GM21737 (cell line): Measurements from ENCODE around the gene SPATA4.
"Not testable (repeated sequence)": the region's sequence is repeated elsewhere in the genome, so short reads cannot be mapped to it uniquely, and the experiment has no call there.

Experiments used
- ATAC-seq: cut with Tn5 transposase; IDR thresholded peaks from one replicate; pipeline ENCODE4 v1.9.1; 2021; ENCODE audit warnings: mild to moderate bottlenecking, moderate library complexity; ENCODE audit not compliant: unreplicated experiment

The SPATA4 gene

DNA sequence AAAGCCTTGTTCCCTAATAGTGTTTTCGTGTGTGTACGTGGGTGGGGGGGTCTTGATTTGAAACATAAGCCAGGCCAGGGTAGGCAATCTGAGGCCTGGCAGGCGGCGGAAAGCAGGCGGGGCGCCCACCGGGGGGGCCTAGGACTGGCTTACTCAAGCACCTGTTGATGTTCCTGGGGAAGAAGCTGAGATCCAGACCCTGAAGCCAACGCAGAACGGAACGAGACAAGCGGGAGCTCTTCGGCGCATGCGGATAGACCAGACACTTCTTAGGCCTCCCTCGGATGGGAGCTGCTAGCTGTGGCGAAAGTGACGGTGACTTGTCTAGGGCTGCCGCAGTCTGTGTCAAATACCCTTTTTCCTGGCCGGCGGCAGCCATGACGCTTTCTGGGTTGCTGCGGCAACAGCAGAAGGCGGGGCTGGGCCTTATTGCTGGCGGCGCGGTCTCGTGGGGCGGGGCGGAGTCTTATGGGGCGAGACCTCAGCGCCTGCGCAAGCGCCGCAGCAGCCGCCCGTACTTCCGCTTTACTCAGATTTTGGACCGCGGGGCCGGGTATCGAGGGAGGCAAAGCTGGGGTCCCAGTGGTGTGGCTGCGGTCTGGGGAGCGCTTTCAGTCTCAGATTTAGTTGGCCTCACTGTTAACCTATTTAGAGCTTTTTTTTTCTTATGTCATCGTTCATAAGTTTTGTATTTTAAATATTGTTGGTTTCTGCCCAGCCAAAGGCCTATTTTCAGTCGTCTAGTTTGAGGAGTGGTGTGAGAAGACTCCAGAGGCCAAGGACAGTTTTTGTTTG, at the start of gene SPATA4:
Gene SPATA4 (minus strand): TSS at position 402 of the 795 bp plus-strand sequence. CDS start 23 bp downstream, at position 379.
- ATAC-seq: peak; percentile 100

DNA sequence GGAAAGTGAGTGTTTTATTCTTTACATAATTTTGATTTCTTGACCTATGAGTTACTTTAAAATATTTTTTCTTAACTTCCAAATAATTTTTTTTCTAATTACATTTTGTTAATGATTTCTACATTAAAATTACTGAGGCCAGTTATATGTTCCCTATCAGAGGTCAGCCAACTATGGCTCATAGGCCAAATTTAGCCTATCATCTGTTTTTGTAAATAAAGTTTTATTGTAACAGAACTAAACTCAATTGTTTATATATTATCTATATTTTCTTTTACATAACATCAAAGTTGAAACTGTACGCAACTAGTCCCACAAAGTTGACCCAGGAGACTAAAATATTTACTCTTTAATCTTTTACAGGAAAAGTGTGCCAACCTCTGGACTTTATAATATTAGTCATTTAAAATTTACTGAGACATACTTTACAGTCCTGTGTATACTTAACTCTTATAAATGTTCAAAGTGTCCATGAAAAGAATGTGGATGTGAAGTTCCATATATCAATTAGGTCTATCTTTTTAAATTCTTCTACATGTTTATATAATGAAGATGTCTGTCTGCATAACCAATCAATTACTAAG, 47.5 kb upstream of the SPATA4 start:
- ATAC-seq: no peak

DNA sequence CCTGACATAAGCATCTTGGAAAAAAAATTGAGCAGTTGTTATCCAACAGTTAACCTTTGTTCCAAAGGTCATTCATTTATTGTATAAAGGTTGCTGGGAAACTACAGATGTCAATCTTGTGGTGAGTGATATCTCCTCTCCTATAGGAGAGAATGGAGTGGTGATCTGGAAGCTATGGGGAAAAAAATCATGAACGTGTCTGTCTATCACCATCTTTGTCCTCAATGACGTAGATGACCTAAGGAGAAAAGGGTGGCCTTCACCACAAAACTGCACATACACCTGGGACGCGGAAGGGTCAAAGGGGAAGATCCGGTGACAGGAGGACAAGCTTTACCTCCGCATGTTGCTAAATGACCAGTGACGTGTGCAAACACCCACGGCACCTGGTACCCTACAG, 46.3 kb upstream of the SPATA4 start:
- no peak for ATAC-seq

DNA sequence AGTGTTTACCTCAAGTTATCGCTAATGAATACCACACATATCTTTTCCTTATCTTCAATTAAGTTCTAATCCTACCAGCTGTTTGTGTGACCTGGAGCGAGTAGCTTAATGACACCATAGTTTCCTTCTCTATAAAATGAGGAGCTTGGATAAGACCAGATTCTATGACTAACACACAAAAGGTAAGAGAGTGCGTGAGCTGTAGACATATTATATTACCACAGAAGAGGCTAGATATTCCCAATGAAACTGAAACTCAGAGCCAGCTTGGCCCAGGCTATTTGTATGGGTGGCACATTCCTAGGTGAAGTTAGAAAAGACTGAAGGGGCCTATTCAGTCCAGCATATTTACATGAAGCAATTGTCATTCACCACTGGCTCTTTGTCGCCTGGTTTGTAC, 43.4 kb upstream of the SPATA4 start:
- no peak for ATAC-seq

DNA sequence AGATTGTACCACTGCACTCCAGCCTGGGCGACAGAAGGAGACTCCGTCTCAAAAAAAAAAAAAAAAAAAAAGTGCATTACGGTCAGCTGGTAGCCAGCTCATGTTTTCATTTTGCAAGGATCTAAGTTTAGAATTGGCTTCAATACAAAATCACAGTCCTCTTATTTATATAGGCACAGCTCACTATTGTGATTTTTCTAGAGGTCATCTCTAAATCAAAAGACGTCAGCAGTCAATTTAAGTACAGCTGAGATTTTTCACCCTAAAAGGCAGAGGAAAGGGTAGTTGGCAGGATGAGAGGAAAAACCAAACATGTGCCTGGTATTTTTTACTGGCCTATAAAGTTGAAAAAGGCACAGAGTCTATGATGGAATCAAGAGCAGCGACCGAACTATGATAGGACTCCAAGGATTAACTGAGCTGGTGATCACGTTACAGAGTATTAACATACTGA, 42.8 kb upstream of the SPATA4 start:
- ATAC-seq: no peak

DNA sequence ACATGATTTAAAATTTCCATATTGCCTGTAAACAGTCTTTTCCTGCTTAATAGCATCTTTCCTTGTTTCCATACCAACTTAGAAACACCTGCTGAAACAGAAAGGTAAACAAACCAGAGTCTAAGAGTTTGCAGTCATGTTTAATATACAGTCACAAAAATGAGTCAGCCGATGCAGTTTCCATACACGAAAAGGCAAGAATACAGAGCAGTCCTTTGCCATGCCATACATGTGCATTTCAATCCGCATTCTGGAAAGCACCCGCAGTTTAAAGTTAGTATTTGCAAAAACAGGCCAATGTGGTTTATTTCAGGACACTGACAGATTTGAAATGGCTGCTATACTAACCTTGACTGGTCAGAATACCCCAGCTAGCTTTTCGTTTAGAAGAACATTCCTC, 41.6 kb upstream of the SPATA4 start:
- ATAC-seq: no peak

DNA sequence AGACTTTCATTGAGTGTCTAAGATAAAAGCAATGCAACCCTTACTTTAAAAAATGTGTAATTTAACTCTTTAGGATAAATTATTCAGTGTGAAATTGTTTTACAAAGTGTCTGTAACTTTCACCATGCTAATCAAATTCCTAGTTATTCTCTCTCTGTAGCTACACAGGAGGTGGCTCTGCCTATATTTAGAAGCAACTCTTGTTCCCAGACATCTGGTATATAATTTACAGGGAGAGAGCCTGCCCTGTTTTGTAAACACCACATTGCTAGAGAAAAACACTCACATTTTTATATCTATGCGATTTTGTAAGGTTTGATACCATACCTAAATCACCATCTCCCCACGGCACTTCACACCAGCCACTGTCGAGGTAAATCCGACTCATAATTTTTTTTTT, 35.5 kb upstream of the SPATA4 start:
- no peak for ATAC-seq

DNA sequence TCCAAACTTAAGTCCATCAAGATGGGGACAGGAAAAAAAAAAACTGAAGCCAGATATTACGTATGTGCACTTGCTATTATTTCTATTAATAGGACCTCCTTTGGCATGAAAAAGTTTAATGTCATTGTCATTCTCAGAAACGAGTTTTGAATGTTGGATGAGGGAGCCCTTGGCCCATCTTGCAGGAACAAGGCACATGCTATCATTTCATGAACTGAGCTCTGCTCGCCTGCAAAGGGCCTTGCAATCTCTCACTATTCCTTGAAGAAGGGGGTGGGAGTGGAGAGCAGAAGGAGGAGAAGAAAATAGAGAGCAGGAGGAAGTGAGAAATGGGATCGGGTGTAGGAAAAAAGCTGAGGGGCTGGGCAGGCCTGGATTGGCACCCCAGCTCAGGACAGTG, 34.3 kb upstream of the SPATA4 start:
- no peak for ATAC-seq

DNA sequence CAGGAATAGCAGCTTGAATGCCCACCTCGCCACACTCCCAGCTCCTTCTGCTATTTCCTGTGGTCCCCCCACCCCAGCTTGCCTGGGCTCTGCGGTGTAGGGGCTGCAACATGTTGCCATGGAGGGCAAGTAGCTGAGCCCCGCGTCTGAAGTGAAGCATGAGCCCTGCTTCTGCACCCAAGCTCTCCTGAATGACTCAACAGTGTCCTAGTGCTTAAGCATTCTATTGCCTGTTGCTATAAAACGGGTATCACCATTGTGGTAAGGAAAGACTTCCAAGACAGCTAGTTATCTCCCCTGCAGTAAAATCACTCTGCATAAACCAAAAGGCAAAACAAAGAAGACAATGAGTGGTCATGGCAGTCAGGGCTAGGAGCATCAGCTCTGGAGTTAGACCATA, 31.4 kb upstream of the SPATA4 start:
- ATAC-seq: no peak

DNA sequence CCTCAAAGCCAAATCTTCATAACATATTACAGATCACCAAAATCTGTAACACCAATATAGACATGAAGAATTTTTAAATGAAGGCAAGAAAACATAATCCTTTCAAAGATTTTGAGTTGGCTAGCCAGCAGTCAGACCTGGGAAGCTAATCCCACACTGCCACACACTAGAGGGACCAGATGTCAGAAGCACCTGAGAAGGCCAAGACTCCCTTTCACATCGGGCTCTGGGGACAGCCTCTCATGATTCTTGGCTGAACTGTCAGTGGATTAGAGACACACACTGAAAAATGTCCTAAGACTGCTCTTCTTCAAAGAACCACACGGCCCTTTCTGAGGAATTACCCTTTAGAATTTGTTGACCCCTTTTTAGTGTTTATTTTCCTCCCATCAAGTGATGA, 28.2 kb upstream of the SPATA4 start:
- no peak for ATAC-seq

DNA sequence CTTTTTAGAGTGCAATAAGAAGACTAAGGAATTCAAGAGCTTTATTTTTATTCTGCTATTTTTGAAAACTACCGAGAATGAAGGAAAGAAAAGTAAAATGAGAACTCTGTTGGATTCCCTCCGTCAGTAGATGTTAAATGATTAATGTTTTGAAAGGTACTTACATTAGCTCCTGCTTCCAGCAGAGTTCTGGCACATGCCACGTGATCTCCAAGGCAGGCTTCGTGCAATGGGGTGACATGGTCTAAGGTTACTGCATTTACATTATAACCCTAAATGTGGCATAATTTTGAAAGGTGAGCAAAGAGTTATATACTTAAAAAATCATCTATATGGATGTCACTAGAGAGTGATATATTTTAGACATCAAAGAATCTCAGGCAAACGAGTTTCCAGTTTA, 26.8 kb upstream of the SPATA4 start:
- ATAC-seq: no peak

DNA sequence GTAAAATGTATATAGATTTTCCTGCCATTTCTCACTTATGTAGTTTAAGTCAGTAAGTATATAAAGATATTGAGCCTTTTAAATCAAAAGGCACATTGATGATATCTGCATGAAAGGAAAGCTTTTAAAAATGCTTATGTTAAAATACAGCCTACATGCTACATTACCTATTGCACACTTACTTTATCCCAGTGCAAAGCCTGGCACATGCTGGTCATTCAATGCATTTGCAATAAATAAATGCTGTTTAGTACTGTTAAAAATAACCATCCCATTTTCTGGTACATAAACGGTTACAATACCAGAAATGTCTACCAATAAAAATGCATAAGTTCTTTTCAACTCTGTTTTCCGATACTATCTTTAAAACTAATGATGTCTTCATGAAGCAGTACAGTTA, 22.1 kb upstream of the SPATA4 start:
- ATAC-seq: no peak

DNA sequence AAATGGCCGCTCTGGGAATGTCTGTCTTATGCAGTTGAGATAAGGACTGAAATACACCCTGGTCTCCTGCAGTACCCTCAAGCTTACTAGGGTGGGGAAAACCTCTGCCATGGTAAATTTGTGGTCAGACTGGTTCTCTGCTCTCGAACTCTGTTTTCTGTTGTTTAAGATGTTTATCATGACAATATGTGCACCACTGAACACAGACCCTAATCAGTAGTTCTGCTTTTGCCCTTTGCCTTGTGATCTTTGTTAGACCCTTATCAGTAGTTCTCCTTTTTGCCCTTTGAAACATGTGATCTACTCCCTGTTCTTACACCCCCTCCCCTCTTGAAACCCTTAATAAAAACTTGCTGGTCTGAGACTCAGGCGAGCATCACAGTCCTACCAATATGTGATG, 17.0 kb upstream of the SPATA4 start:
- ATAC-seq: not testable (repeated sequence)

DNA sequence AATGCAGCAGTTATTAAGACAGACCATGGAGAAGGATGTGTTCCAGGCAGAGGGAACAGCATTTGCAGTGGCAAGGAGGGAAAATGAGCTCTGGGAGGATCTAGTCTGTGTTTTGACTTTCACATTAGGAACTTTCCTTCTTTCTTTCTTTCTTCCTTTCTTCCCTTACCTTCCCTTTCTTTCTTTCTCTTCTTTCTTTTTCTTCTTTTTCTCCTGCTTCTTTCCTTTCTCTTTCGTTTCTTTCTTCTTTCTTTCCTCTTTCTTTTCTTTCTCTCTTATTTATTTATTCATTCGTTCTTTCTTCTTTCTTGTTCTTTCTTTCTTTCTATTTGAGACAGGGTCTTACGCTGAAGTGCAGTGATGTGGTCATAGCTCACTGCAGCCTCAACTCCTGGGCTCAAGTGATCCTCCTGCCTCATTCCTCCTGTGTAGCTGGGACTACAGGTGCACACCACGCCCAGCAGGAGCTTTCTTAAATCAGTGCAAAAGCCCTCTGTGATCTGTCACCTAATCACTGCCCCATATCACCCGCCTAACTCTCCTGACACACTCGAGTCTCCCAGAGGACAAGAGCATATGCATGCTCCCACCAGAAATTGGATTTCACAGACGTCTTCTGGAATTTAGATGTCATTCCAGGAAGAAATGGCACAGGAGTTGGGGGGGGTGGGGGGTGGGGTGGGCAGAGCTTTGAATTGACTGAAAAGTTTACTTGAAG, 15.4 kb upstream of the SPATA4 start:
- ATAC-seq: no peak

DNA sequence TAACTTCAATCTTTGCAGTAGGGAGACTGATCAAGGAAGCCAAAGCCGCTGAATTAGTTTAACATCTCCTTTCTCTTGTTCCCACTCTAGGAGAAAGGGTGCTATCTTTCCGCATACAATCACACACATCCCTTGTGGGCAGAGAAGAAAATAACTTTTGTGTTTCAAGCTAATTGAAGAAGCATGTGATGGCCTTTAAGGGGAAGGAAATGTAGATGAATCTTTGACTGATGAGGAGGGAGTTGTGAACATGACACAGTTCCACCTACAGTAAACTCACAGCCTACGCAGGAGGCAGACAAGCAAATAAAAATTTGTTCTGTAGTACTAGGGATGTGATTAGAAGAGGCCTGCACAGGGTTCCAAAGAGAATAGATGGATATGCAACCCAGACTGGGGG, 14.7 kb upstream of the SPATA4 start:
- ATAC-seq: no peak

DNA sequence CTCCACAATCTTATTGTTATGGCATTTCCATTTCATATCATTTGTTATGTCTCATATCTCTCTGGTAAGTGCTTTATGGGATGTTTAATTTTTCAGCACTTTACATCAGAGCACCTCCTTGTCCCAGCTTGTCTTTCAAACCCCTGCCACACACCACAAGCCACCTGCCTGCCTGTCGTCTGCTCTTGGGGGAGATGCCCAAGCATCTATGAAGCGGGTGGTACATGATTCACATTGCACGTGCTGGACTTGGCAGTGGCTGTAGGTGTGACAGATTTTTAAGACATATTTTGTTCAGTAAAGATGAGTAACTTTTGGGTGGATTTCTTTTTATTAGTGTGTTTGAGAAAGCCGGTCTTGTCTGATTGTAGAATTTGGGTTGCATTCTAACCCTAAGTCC, 14.2 kb upstream of the SPATA4 start:
- no peak for ATAC-seq

DNA sequence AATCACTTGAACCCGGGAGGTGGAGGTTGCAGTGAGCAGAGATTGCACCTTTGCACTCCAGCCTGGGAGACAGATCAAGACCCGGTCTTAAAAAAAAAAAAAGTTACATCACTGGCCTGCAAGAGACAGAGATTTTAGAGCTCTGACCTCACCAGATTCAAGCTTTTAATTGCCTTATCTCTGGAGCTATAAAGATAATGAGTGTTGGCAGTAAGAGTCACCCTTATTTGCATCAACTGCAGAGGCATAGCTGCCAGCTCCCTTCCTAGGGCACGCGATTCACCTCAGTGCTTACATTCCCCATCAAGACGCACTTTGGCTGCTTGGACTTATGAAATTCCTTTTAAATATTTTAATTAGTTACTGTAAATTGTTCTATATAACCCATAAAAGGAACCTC, 12.5 kb upstream of the SPATA4 start:
- ATAC-seq: no peak

DNA sequence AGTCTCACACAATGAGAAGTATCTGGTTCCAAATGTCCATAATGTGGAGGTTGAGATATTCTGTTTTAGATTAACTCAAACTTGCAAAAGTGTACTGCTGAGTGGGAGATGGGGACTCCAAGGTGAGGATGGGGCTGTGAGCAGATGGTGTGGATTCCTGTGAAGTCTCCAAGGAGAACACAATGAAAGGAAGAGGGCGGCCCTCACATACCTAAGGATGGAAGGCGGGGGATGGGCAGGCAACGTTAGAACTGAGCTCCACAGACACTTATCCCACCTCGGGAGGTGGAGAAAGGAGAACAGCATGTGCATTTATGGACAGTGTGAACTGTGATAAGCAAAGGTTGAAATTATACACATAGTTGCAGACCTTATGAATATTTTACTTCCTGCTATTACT, 9.9 kb upstream of the SPATA4 start:
- ATAC-seq: no peak

DNA sequence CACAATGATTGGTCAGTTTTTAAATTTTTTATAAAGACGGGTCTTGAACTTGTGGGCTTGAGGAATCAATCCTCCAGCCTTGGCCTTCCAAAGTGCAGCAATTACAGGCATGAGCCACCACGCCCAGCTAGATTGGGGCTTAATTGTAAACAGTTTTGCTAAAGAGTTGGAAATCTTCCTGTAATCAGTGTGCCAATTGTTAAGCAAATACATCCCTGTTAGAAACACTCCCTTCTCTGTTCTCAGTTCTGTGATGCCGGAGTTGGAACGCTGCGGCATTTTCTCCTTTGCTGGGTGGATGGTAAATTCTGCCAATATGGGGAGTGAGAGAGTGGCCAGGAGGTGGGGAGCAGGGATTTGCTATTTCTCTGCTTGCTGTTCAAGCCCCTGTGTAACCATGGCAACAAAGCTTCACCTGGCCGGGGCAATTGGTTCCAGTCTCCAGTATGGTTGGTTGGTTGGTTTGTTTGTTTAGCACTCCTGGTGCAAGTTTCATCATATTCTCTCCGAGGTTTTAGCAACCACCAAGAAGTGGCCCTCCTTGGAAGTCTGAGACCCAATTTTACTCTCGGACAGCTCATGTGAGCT, 3.0 kb upstream of the SPATA4 start:
- ATAC-seq: no peak

DNA sequence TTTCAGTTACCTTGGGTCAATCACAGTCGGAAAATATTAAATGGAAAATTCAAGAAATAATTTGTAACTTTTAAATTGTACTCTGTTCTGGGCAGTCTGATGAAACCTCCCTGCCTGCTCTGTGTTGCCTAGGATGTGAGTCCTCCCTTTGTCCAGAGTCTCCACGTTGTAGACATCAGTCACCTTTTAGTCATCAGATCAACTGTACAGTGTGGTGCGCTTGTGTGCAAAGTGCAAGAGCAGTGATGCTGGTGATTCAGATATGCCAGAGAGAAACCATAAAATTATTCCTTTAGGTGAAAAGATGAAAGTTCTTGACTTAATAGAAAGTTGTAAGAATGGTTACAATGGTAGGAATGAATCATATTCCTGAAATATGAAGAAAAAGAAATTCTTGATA, 1.4 kb downstream of the SPATA4 start:
- no peak for ATAC-seq

DNA sequence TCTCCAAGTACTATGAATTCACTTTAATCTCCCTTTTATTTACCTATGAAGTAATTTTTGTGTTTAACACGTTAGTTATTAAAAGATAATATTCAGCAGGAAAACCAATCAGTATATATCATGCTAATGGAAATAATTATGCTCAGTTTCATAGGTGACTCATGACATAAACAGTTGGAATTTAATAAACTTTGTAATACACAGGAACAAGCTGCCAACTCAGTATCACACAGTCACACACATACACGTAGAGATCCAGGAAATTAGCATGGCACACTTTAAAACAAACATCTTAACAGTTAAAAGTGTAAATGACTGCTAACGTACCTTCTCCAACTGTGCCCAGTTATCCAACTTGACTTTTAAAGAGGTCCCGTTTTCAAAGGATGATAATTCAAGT, 2.3 kb downstream of the SPATA4 start:
- no peak for ATAC-seq

DNA sequence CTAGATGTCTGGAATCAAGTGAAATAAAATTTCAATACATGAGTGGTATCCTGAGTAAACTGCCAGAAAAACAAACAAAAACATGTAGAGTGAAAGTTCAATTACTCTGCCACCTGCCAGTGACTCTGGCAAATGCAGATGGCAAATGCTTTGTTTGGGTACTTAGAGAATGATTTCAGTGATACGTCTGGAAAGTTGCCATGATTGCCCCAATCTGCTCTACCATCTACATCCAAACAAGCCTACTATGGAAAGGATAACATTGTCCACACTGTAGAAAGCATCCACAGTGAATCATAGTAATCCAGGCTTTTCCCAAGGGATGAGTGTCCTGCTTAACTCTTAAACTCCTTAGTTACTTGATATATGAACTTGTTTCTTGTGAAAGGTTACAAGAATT, 3.4 kb downstream of the SPATA4 start:
- ATAC-seq: no peak
